ENCODE results near the gene CFAP97D1.

Gene CFAP97D1

GRCh38 chr17:43830510-43831140 lies 50.4 kb downstream of the CFAP97D1 start:
- no peak for DNase-seq

GRCh38 chr17:43831633-43832032 lies 51.4 kb downstream of the CFAP97D1 start:
- no peak for DNase-seq

GRCh38 chr17:43832168-43832975 lies 52.1 kb downstream of the CFAP97D1 start:
- peak in 1 of 2 experiments; percentile 10 for DNase-seq

DNA sequence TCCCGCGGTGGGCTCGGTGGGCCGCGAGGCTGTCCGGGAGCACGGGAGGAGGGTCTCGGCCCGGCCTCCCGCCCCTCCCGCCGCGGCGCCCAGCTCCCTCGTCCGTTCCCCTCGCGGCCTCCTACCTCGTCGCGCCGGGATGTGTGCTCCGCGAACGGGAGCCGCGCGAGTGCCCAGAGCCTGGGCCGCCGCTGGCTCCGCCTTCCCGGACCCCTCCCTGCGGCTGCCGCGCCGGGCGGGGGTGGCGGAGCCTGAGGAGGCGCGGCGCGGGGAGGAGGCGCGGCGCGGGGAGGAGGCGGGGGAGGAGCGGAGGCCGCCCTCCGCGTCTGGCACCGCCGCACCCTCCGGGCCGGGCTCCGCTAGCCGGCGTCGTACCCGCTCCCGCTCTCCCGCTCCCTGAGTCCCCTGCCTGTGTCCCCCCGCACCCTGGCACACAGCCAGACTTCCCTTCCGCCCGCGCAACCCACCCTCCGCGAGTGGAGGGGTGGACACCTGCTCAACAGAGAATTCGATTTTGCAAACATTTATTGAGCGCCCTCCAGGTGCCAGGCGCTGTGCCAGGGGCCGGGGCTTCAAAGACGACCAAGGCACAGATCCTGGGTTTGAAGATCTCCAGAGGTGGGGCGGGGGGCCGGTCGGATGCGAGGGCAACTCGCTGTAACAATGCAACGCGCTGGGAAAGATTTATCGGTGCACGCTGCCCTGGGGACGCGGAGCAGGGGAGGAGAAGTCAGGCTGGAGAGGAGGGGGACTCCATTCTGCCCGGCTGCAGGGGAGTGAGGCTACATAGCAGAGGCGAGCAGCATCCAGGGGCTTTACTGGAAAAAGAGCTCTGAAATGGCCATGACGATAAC lies 53.0 kb downstream of the CFAP97D1 start, which contains the start of gene MPP3:
MPP3 (minus strand) TSS at position 171 of the 854 bp plus-strand sequence. CDS start 1,240 bp downstream, outside the sequence.
- DNase-seq, result peak; percentile 52 to 58

- DNase-seq, result no peak
Observed at GRCh38 chr17:43834106-43834505, 53.9 kb downstream of the CFAP97D1 start.

All from stimulated activated CD4-positive, alpha-beta T cell treated with anti-CD3 and anti-CD28 coated beads, Interleukin-4, amount 100 ng/mL, for 4 hours (primary cell).